GM23248 (cell line): Measurements from ENCODE around the gene FKTN.

Experiments
- EZH2 ChIP-seq: fragments of 200-600 bp; sonication (generic); IDR thresholded peaks from 2 replicates; pipeline ENCODE4 v1.6.1; 2018; ENCODE audit warnings: antibody characterized with exemption, mild to moderate bottlenecking; ENCODE audit not compliant: insufficient read depth, poor library complexity, severe bottlenecking
- EZH2phosphoT487 ChIP-seq: fragments of 200-600 bp; sonication (generic); IDR thresholded peaks from 2 replicates; pipeline ENCODE4 v1.6.1; 2018; ENCODE audit warnings: antibody characterized with exemption, moderate library complexity, mild to moderate bottlenecking, low read depth; ENCODE audit not compliant: insufficient read depth

- TF ChIP-seq EZH2phosphoT487, result no peak
- no peak for TF ChIP-seq EZH2
Observed at GRCh38 chr9:105636331-105636730, 78.4 kb downstream of the FKTN start.
